ENCODE measurements around the gene SEMA3C. TPM values are rescaled to one million over a fixed set of nuclear protein-coding genes. Genes with fewer than 3 reads are reported as not detected.

The SEMA3C gene
- polyA plus RNA-seq, 1 donor from 2014 or later: 386 TPM

DNA sequence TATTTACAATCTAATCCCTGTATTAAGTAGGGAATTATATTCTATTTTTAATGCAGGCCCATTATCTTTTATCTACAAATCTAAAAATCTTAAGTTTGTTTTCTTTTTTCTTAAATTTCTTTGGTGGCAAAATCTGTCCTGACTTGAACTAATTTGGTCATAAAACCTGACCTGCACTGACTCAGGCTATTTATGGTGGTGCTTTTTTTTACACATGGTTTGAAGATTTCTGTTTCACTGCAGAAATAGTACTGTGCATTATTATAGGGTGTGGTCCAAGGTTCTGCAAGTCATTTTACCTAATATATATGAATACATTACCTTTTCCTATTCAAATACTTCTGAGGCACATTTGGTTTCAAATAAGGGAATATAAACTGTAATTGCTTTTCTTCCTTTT, 143.4 kb downstream of the SEMA3C start:
- Histone ChIP-seq H3K4me2 (ENCODE audit: low read length) (no peak overlapping the region), H3K9me3 (ENCODE audit: low read length) (no peaks in the 10 kb centered on the region), H3K79me2 (replicated peaks; ENCODE audit: insufficient read depth, low read length) (no peaks in the 10 kb centered on the region), H3K9ac (ENCODE audit: low read length) (no peak overlapping the region), H3K27ac (ENCODE audit: low read length) (no peak overlapping the region), H3K27me3 (ENCODE audit: insufficient read depth, low read depth, low read length) (no peaks in the 10 kb centered on the region), H3K9me2 (ENCODE audit: insufficient read depth, low read length) (no peaks in the 10 kb centered on the region), H3F3A (ENCODE audit: insufficient read depth, low read length, poor library complexity, severe bottlenecking) (no peaks in the 10 kb centered on the region), H3K36me3 (ENCODE audit: insufficient read depth, low read length) (peaks cover 3% of the 10 kb centered on the region), H2AFZ (ENCODE audit: low read depth, low read length) (no peak overlapping the region), H4K20me1 (ENCODE audit: insufficient read depth) (no peaks in the 10 kb centered on the region), H3K4me3 (ENCODE audit: low read length) (no peak overlapping the region)
- TF ChIP-seq SMC3 (conservative IDR thresholded peaks at IDR 0.05; ENCODE audit: poor library complexity): no peak
- no peak for TF ChIP-seq TAF1 (IDR thresholded peaks at IDR 0.05; ENCODE audit: low read depth)
- no peak for TF ChIP-seq POLR2AphosphoS5 (IDR thresholded peaks at IDR 0.05)
- TF ChIP-seq RAD21 (conservative IDR thresholded peaks at IDR 0.05): no peak
- TF ChIP-seq EP300 (conservative IDR thresholded peaks at IDR 0.05; ENCODE audit: poor library complexity, severe bottlenecking): no peak
- TF ChIP-seq MXI1 (conservative IDR thresholded peaks at IDR 0.05; ENCODE audit: poor library complexity, severe bottlenecking): no peak
- TF ChIP-seq EZH2 (IDR thresholded peaks at IDR 0.05; ENCODE audit: borderline replicate concordance, insufficient read depth, low read length, poor library complexity, severe bottlenecking): no peak
- TF ChIP-seq, protein P1, sequence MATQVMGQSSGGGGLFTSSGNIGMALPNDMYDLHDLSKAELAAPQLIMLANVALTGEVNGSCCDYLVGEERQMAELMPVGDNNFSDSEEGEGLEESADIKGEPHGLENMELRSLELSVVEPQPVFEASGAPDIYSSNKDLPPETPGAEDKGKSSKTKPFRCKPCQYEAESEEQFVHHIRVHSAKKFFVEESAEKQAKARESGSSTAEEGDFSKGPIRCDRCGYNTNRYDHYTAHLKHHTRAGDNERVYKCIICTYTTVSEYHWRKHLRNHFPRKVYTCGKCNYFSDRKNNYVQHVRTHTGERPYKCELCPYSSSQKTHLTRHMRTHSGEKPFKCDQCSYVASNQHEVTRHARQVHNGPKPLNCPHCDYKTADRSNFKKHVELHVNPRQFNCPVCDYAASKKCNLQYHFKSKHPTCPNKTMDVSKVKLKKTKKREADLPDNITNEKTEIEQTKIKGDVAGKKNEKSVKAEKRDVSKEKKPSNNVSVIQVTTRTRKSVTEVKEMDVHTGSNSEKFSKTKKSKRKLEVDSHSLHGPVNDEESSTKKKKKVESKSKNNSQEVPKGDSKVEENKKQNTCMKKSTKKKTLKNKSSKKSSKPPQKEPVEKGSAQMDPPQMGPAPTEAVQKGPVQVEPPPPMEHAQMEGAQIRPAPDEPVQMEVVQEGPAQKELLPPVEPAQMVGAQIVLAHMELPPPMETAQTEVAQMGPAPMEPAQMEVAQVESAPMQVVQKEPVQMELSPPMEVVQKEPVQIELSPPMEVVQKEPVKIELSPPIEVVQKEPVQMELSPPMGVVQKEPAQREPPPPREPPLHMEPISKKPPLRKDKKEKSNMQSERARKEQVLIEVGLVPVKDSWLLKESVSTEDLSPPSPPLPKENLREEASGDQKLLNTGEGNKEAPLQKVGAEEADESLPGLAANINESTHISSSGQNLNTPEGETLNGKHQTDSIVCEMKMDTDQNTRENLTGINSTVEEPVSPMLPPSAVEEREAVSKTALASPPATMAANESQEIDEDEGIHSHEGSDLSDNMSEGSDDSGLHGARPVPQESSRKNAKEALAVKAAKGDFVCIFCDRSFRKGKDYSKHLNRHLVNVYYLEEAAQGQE (IDR thresholded peaks at IDR 0.05; ENCODE audit: borderline replicate concordance): no peak
- TF ChIP-seq, protein P2, sequence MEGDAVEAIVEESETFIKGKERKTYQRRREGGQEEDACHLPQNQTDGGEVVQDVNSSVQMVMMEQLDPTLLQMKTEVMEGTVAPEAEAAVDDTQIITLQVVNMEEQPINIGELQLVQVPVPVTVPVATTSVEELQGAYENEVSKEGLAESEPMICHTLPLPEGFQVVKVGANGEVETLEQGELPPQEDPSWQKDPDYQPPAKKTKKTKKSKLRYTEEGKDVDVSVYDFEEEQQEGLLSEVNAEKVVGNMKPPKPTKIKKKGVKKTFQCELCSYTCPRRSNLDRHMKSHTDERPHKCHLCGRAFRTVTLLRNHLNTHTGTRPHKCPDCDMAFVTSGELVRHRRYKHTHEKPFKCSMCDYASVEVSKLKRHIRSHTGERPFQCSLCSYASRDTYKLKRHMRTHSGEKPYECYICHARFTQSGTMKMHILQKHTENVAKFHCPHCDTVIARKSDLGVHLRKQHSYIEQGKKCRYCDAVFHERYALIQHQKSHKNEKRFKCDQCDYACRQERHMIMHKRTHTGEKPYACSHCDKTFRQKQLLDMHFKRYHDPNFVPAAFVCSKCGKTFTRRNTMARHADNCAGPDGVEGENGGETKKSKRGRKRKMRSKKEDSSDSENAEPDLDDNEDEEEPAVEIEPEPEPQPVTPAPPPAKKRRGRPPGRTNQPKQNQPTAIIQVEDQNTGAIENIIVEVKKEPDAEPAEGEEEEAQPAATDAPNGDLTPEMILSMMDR (IDR thresholded peaks at IDR 0.05; ENCODE audit: poor library complexity, severe bottlenecking): no peak

DNA sequence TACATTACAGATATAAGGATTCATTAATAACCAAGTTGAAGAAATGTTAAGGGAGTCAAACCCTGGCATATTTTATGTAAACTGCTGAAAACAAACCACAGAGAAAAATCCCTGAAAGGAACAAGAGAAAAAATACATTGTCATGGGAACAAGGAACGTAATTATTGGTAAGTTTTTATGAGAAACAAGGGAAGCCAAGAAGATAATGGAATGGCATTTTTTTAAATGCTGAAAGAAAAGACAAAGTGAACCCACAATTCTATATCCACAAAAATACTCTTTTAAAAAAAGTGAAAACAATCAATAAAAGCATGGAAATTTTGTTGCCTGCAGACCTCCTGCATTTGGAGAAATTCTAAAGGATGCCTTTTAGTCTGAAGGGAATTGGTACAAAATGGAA, 144.0 kb downstream of the SEMA3C start:
- H2AFZ ChIP-seq (ENCODE audit: low read depth, low read length): no peak overlapping the region
- H3K4me2 ChIP-seq (ENCODE audit: low read length): no peak overlapping the region
- no peaks in the 10 kb centered on the region for H3K27me3 ChIP-seq (ENCODE audit: insufficient read depth, low read depth, low read length)
- TF ChIP-seq SMC3 (conservative IDR thresholded peaks at IDR 0.05; ENCODE audit: poor library complexity): no peak
- no peak for TF ChIP-seq POLR2AphosphoS5 (IDR thresholded peaks at IDR 0.05)
- TF ChIP-seq, protein P2 (IDR thresholded peaks at IDR 0.05; ENCODE audit: poor library complexity, severe bottlenecking): no peak
- no peak for TF ChIP-seq EZH2 (IDR thresholded peaks at IDR 0.05; ENCODE audit: borderline replicate concordance, insufficient read depth, low read length, poor library complexity, severe bottlenecking)
- no peak for TF ChIP-seq RAD21 (conservative IDR thresholded peaks at IDR 0.05)
- TF ChIP-seq MXI1 (conservative IDR thresholded peaks at IDR 0.05; ENCODE audit: poor library complexity, severe bottlenecking): no peak
- no peak for TF ChIP-seq TAF1 (IDR thresholded peaks at IDR 0.05; ENCODE audit: low read depth)
- TF ChIP-seq, protein P1 (IDR thresholded peaks at IDR 0.05; ENCODE audit: borderline replicate concordance): no peak
- no peaks in the 10 kb centered on the region for H3K79me2 ChIP-seq (replicated peaks; ENCODE audit: insufficient read depth, low read length)
- no peaks in the 10 kb centered on the region for H3K9me3 ChIP-seq (ENCODE audit: low read length)
- no peaks in the 10 kb centered on the region for H4K20me1 ChIP-seq (ENCODE audit: insufficient read depth)
- H3K9ac ChIP-seq (ENCODE audit: low read length): no peak overlapping the region
- H3F3A ChIP-seq (ENCODE audit: insufficient read depth, low read length, poor library complexity, severe bottlenecking): no peaks in the 10 kb centered on the region
- no peak overlapping the region for H3K4me3 ChIP-seq (ENCODE audit: low read length)
- H3K36me3 ChIP-seq (ENCODE audit: insufficient read depth, low read length): peaks cover 3% of the 10 kb centered on the region
- H3K27ac ChIP-seq (ENCODE audit: low read length): no peak overlapping the region
- H3K9me2 ChIP-seq (ENCODE audit: insufficient read depth, low read length): no peaks in the 10 kb centered on the region

Measured in neural cell (in vitro differentiated cells).